IMR-90 (cell line): ENCODE measurements around the gene HOXC5. TPM values are rescaled to one million over a fixed set of nuclear protein-coding genes. Genes with fewer than 3 reads are reported as not detected.

Experiments used
- ATAC-seq: fragments of 200-7000 bp; cut with Tn5 transposase; 2 replicates; pipeline ENCODE4 v1.9.1; 2020; ENCODE audit warnings: low read depth, mild to moderate bottlenecking, moderate library complexity
- BruUV-seq: library from RNA; stranded (reverse); fragments of 400-500 nt; replicated peaks from 2 replicates; lab custom pipeline; 2021; lab: Mats Ljungman, UMichigan
- CTCF ChIA-PET: fragments of 300-600 bp; formaldehyde crosslinking; extraction: SDS; loops from one replicate; lab custom pipeline; 2021; ENCODE audit warnings: antibody characterized with exemption; lab: Yijun Ruan, JAX
- POLR2A ChIA-PET: fragments of 300-600 bp; sonication (Branson Sonifier 250); formaldehyde crosslinking; loops from one replicate; lab custom pipeline; 2022; ENCODE audit warnings: antibody characterized with exemption; ENCODE audit not compliant: unreplicated experiment; lab: Charles Lee
- DNase-seq: peaks from one replicate; pipeline ENCODE4 v3.0.0; 2013
- H2AFZ ChIP-seq: replicated peaks from 2 replicates; pipeline ENCODE3; 2013; ENCODE audit warnings: low read length, mild to moderate bottlenecking; ENCODE audit not compliant: poor library complexity
- H2AK5ac ChIP-seq: 2 replicates; pipeline ENCODE4 v1.6.1; 2013; ENCODE audit warnings: low read depth, low read length, inconsistent platforms
- H2AK9ac ChIP-seq: replicated peaks from 2 replicates; pipeline ENCODE3; 2013; ENCODE audit warnings: mild to moderate bottlenecking, low read depth, low read length, moderate library complexity; ENCODE audit not compliant: poor library complexity
- H2BK120ac ChIP-seq: 2 replicates; pipeline ENCODE4 v1.6.1; 2013; ENCODE audit warnings: low read depth, low read length, inconsistent platforms
- H2BK15ac ChIP-seq: 3 replicates; pipeline ENCODE4 v1.6.1; 2013; ENCODE audit warnings: low read depth, low read length, inconsistent platforms
- H2BK20ac ChIP-seq: 2 replicates; pipeline ENCODE4 v1.6.1; 2013; ENCODE audit warnings: low read depth, mild to moderate bottlenecking, inconsistent platforms, low read length, moderate library complexity
- H2BK5ac ChIP-seq: 2 replicates; pipeline ENCODE4 v1.6.1; 2013; ENCODE audit warnings: mild to moderate bottlenecking, low read depth, low read length, inconsistent platforms; ENCODE audit not compliant: poor library complexity, severe bottlenecking
- H3K14ac ChIP-seq: replicated peaks from 2 replicates; pipeline ENCODE4 v1.6.1; 2013; ENCODE audit warnings: low read depth, low read length, inconsistent platforms
- H3K18ac ChIP-seq: 2 replicates; pipeline ENCODE4 v1.6.1; 2013; ENCODE audit warnings: low read depth, low read length, control low read depth
- H3K23ac ChIP-seq: 2 replicates; pipeline ENCODE4 v1.6.1; 2013; ENCODE audit warnings: low read depth, low read length, inconsistent platforms
- H3K27ac ChIP-seq: 2 replicates; pipeline ENCODE4 v1.5.1; 2013; ENCODE audit warnings: mild to moderate bottlenecking, control low read depth, low read length; ENCODE audit not compliant: insufficient read depth
- H3K27me3 ChIP-seq: 2 replicates; pipeline ENCODE4 v1.6.1; 2013; ENCODE audit warnings: low read length; ENCODE audit not compliant: control insufficient read depth, insufficient read depth
- H3K36me3 ChIP-seq: 2 replicates; pipeline ENCODE4 v1.6.1; 2013; ENCODE audit warnings: low read length, mixed read lengths; ENCODE audit not compliant: control insufficient read depth, insufficient read depth
- H3K4ac ChIP-seq: 2 replicates; pipeline ENCODE4 v1.6.1; 2013; ENCODE audit warnings: low read depth, low read length, inconsistent platforms
- H3K4me1 ChIP-seq: 2 replicates; pipeline ENCODE4 v1.6.1; 2013; ENCODE audit warnings: low read length, mixed read lengths; ENCODE audit not compliant: control insufficient read depth, insufficient read depth
- H3K4me2 ChIP-seq: 2 replicates; pipeline ENCODE4 v1.6.1; 2013; ENCODE audit warnings: low read depth, mild to moderate bottlenecking, control low read depth, low read length, moderate library complexity
- H3K4me3 ChIP-seq: 2 replicates; pipeline ENCODE4 v1.5.1; 2013; ENCODE audit warnings: low read depth, mild to moderate bottlenecking, control low read depth, low read length, moderate library complexity; ENCODE audit not compliant: insufficient read depth
- H3K56ac ChIP-seq: 2 replicates; pipeline ENCODE4 v1.6.1; 2013; ENCODE audit warnings: low read length, inconsistent platforms; ENCODE audit not compliant: insufficient read depth; ENCODE audit errors: extremely low read depth
- H3K79me1 ChIP-seq, 2 experiments: 2 replicates each; pipeline ENCODE4 v1.6.1; 2013; ENCODE audit warnings: low read length in 2 of 2, inconsistent platforms in 1 of 2, low read depth in 1 of 2
- H3K9ac ChIP-seq: 2 replicates; pipeline ENCODE4 v1.6.1; 2013; ENCODE audit warnings: low read depth, low read length, control low read depth
- H3K9me1 ChIP-seq: 2 replicates; pipeline ENCODE4 v1.6.1; 2013; ENCODE audit warnings: low read length, inconsistent platforms; ENCODE audit not compliant: insufficient read depth
- H3K9me3 ChIP-seq: 2 replicates; pipeline ENCODE4 v1.6.1; 2013; ENCODE audit warnings: low read length; ENCODE audit not compliant: control insufficient read depth, insufficient read depth
- H4K20me1 ChIP-seq: 2 replicates; pipeline ENCODE4 v1.6.1; 2013; ENCODE audit warnings: low read length, inconsistent platforms; ENCODE audit not compliant: insufficient read depth
- H4K5ac ChIP-seq: 2 replicates; pipeline ENCODE4 v1.6.1; 2013; ENCODE audit warnings: mild to moderate bottlenecking, low read depth, low read length, control low read depth
- H4K8ac ChIP-seq, 2 experiments: 2 replicates each; pipeline ENCODE4 v1.6.1; 2013; ENCODE audit warnings: low read depth in 2 of 2, low read length in 2 of 2, control low read depth in 1 of 2, inconsistent platforms in 1 of 2
- H4K91ac ChIP-seq: 2 replicates; pipeline ENCODE4 v1.6.1; 2013; ENCODE audit warnings: low read depth, low read length, inconsistent platforms; ENCODE audit not compliant: insufficient read depth
- BHLHE40 ChIP-seq: fragments of 150-350 bp; IDR thresholded peaks from 2 replicates; pipeline ENCODE4 v1.6.1; 2016; ENCODE audit warnings: mild to moderate bottlenecking, low read depth, low read length
- CEBPB ChIP-seq: IDR thresholded peaks from 2 replicates; pipeline ENCODE4 v1.6.1; 2012; ENCODE audit warnings: low read depth, low read length, improper control_type of control experiment
- MAFK ChIP-seq: IDR thresholded peaks from 2 replicates; pipeline ENCODE4 v1.6.1; 2012; ENCODE audit warnings: low read depth, low read length, improper control_type of control experiment
- MAZ ChIP-seq: IDR thresholded peaks from 2 replicates; pipeline ENCODE4 v1.6.1; 2012; ENCODE audit warnings: low read depth, mild to moderate bottlenecking, low read length, improper control_type of control experiment, moderate library complexity, borderline replicate concordance
- RAD21 ChIP-seq: IDR thresholded peaks from 2 replicates; pipeline ENCODE4 v1.6.1; 2012; ENCODE audit warnings: low read length, improper control_type of control experiment
- RCOR1 ChIP-seq: IDR thresholded peaks from 2 replicates; pipeline ENCODE4 v1.6.1; 2012; ENCODE audit warnings: mild to moderate bottlenecking, low read length, improper control_type of control experiment; ENCODE audit not compliant: insufficient replicate concordance
- WGBS, 2 experiments: methylation state at CpG; one replicate each; pipeline versions ENCODE4 v1.1.5 to v1.1.7; 2013; ENCODE audit warnings: missing lambda C conversion rate in 2 of 2; ENCODE audit not compliant: insufficient read length in 1 of 2; ENCODE audit errors: extremely low coverage in 2 of 2; 5-methylcytosine and 5-hydroxymethylcytosine counted together
- dilution Hi-C: fragments of 300-500 bp; cut with HindIII; formaldehyde crosslinking; loops from one replicate; pipeline ENCODE4 v1.14.3; 2018; ENCODE audit warnings: low sequenced_read_pairs; ENCODE audit not compliant: unreplicated experiment
- in situ Hi-C: fragments of 300-500 bp; cut with MboI; formaldehyde crosslinking; loops from 3 replicates; pipeline ENCODE4 v1.14.3; 2019; ENCODE audit warnings: low sequenced_read_pairs, inconsistent platforms, mixed read lengths
- intact Hi-C: fragments of 100-400 bp; cut with micrococcal nuclease; formaldehyde crosslinking; loops from 2 replicates; pipeline ENCODE4 v1.10.0; 2022
- polyA plus RNA-seq, 3 experiments: library from polyadenylated mRNA; depleted of rRNA; stranded (reverse); fragments of >200 nt; gene quantifications; 2 replicates each; pipeline ENCODE4 v1.2.3, GENCODE V29; 2012; ENCODE audit warnings: low replicate concordance in 1 of 3
- total RNA-seq: library from RNA; depleted of rRNA; stranded (reverse); fragments of >200 nt; gene quantifications from 2 replicates; pipeline ENCODE4 v1.2.3, GENCODE V29; 2012

The HOXC5 gene
- total and polyA plus RNA-seq, 2 of the 4 experiments (the other 2 are of a cell fraction), result not detected

DNA sequence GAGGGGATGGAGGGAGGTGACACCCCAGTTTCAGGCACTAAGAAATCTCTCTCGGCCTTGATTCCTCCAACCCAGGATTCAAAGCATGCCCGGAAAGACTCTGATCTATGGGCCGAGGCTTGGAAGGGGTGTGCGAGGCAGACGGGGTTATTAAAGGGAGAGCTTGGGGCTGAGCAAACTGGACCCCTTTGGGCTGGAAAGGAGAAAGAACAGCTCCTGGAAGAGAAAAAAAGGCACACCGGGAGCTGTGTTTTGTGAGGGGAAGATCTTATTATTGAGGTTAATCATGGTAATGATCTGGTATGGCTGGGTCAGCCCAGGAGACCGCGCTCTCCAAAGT lies 15.1 kb downstream of the HOXC5 start:
- no peak overlapping the region for H2BK120ac ChIP-seq
- no peak overlapping the region for H3K23ac ChIP-seq
- no peak overlapping the region for H3K4ac ChIP-seq
- intact Hi-C loops, result no loop called here
- no peak overlapping the region for H2BK20ac ChIP-seq
- no peak overlapping the region for H4K5ac ChIP-seq
- no peak overlapping the region for H3K9ac ChIP-seq
- H3K27ac ChIP-seq, result no peak overlapping the region
- no peaks in the 10 kb centered on the region for H3K4me1 ChIP-seq
- H2BK5ac ChIP-seq, result no peak overlapping the region
- H3K9me1 ChIP-seq, result no peaks in the 10 kb centered on the region
- ATAC-seq (no peak), DNase-seq (no peak)
- in situ Hi-C loops, result no loop called here
- dilution Hi-C loops, result no loop called here
- no TSS peak for BruUV-seq
- no peak overlapping the region for H3K14ac ChIP-seq
- H3K4me3 ChIP-seq, result no peak overlapping the region
- H3K4me2 ChIP-seq, result no peak overlapping the region
- H3K18ac ChIP-seq, result no peak overlapping the region
- no peak overlapping the region for H2AK9ac ChIP-seq
- CTCF ChIA-PET, result no interaction called here
- no peak overlapping the region for H4K8ac ChIP-seq
- no peaks in the 10 kb centered on the region for H4K20me1 ChIP-seq
- no peak overlapping the region for H3K56ac ChIP-seq
- WGBS, 2 experiments, result 82% methylated on average over 2 of the region's 8 CpGs; no CpG with 5 or more reads in 1 of the 2 experiments
- H3K79me1 ChIP-seq, result no peaks in the 10 kb centered on the region
- H3K36me3 ChIP-seq, result no peaks in the 10 kb centered on the region
- H2AK5ac ChIP-seq, result no peak overlapping the region
- H2BK15ac ChIP-seq, result no peak overlapping the region
- TF ChIP-seq MAFK (no peak), BHLHE40 (no peak), MAZ (no peak), RCOR1 (no peak), CEBPB (no peak), RAD21 (no peak)
- H3K9me3 ChIP-seq, result no peaks in the 10 kb centered on the region
- H2AFZ ChIP-seq, result no peak overlapping the region
- no peak overlapping the region for H4K91ac ChIP-seq
- peaks cover 77% of the 10 kb centered on the region for H3K27me3 ChIP-seq
- POLR2A ChIA-PET, result no interaction called here
